ENCODE measurements around the gene ZFYVE19. TPM values are rescaled to one million over a fixed set of nuclear protein-coding genes. Genes with fewer than 3 reads are reported as not detected.
"Not testable (repeated sequence)": the region's sequence is repeated elsewhere in the genome, so short reads cannot be mapped to it uniquely, and the experiment has no call there.

ZFYVE19 gene
- total RNA-seq, 1 experiment from 2014 or later: 39.5 TPM

DNA sequence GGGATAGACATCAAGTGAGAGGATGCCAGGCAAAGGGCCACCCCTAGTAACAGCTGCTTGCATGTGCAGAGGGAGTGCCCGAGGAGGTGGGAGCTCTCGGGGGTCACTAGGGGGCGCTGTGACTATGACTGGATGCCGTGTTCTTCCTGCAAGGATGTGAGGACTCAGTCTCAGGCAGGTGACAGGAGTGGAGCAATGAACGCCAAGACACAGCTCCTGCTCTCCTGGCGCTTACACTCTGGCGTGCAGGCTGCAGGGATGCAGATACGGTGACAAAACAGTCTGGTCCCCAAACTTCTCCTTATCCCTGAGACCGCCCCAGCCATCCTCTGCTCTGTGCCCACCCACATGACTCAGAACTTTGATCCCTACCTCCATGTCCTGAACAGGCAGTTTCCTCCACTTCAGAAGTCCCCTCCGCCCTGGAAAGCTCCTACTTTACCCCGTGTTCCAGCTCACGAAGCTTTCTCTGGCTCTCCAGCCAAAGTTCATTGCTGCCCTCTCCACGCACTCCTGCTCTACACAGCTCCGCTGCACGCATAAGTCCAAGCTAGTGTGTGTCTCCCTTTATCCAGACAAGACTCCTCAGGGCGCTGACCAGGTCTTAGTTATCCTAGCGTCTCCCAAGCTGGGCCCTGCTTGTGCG is 52.4 kb downstream of the ZFYVE19 start:
- TF ChIP-seq TCF7L2 (IDR thresholded peaks at IDR 0.05; ENCODE audit: low read depth, low read length) (no peak), SIN3A (IDR thresholded peaks at IDR 0.05; ENCODE audit: borderline replicate concordance, insufficient read depth, low read depth, low read length) (no peak), POLR2AphosphoS5 (IDR thresholded peaks at IDR 0.05; ENCODE audit: low read depth, low read length) (no peak)
- TF ChIP-seq, protein P1, sequence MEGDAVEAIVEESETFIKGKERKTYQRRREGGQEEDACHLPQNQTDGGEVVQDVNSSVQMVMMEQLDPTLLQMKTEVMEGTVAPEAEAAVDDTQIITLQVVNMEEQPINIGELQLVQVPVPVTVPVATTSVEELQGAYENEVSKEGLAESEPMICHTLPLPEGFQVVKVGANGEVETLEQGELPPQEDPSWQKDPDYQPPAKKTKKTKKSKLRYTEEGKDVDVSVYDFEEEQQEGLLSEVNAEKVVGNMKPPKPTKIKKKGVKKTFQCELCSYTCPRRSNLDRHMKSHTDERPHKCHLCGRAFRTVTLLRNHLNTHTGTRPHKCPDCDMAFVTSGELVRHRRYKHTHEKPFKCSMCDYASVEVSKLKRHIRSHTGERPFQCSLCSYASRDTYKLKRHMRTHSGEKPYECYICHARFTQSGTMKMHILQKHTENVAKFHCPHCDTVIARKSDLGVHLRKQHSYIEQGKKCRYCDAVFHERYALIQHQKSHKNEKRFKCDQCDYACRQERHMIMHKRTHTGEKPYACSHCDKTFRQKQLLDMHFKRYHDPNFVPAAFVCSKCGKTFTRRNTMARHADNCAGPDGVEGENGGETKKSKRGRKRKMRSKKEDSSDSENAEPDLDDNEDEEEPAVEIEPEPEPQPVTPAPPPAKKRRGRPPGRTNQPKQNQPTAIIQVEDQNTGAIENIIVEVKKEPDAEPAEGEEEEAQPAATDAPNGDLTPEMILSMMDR (IDR thresholded peaks at IDR 0.05): peak; percentile 94
- TF ChIP-seq, protein P2, sequence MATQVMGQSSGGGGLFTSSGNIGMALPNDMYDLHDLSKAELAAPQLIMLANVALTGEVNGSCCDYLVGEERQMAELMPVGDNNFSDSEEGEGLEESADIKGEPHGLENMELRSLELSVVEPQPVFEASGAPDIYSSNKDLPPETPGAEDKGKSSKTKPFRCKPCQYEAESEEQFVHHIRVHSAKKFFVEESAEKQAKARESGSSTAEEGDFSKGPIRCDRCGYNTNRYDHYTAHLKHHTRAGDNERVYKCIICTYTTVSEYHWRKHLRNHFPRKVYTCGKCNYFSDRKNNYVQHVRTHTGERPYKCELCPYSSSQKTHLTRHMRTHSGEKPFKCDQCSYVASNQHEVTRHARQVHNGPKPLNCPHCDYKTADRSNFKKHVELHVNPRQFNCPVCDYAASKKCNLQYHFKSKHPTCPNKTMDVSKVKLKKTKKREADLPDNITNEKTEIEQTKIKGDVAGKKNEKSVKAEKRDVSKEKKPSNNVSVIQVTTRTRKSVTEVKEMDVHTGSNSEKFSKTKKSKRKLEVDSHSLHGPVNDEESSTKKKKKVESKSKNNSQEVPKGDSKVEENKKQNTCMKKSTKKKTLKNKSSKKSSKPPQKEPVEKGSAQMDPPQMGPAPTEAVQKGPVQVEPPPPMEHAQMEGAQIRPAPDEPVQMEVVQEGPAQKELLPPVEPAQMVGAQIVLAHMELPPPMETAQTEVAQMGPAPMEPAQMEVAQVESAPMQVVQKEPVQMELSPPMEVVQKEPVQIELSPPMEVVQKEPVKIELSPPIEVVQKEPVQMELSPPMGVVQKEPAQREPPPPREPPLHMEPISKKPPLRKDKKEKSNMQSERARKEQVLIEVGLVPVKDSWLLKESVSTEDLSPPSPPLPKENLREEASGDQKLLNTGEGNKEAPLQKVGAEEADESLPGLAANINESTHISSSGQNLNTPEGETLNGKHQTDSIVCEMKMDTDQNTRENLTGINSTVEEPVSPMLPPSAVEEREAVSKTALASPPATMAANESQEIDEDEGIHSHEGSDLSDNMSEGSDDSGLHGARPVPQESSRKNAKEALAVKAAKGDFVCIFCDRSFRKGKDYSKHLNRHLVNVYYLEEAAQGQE (IDR thresholded peaks at IDR 0.05; ENCODE audit: insufficient read depth in 1 of 2, low read depth in 2 of 2, low read length in 1 of 2): no peak
- ATAC-seq (peak; percentile 90), DNase-seq (ENCODE audit: low read depth, low spot score) (peak; percentile 74)
- Histone ChIP-seq H3K36me3 (ENCODE audit: control insufficient read depth, insufficient read depth, low read length) (no peaks in the 10 kb centered on the region), H3K9me3 (ENCODE audit: control insufficient read depth, insufficient read depth, low read depth, low read length) (no peaks in the 10 kb centered on the region), H3K27me3 (ENCODE audit: control insufficient read depth, insufficient read depth, low read length) (no peaks in the 10 kb centered on the region), H3K4me3 (ENCODE audit: low read depth in 2 of 2, low read length in 2 of 2) (no peak overlapping the region), H3K27ac (ENCODE audit: low read length) (no peak overlapping the region), H3K4me1 (ENCODE audit: control insufficient read depth, insufficient read depth, low read length) (peaks cover 9% of the 10 kb centered on the region; the same call in 1 of the 2 replicates)
- in situ Hi-C loops (cut with HindIII; ENCODE audit: low pct_unique_long_range_greater_than_20kb, low sequenced_read_pairs): no loop called here
- intact Hi-C loops (cut with micrococcal nuclease; ENCODE audit: unreplicated experiment): loop anchor here (2.0 kb wide), 1 partner anchor 33 kb away; no protein-coding TSS in a partner anchor
- no TSS peak for BruUV-seq (replicated peaks)
- ChIA-PET POLR2A (interaction anchor here (0.7 kb wide), 1 partner anchor 12 kb away, joined by 4 read pairs; no protein-coding TSS in a partner anchor), CTCF (interaction anchor here (0.6 to 3.9 kb wide), 9 partner anchors 10 to 295 kb away, joined by 3 to 74 read pairs (median 4); partner anchors contain the start of genes RHOV and VPS18)

DNA sequence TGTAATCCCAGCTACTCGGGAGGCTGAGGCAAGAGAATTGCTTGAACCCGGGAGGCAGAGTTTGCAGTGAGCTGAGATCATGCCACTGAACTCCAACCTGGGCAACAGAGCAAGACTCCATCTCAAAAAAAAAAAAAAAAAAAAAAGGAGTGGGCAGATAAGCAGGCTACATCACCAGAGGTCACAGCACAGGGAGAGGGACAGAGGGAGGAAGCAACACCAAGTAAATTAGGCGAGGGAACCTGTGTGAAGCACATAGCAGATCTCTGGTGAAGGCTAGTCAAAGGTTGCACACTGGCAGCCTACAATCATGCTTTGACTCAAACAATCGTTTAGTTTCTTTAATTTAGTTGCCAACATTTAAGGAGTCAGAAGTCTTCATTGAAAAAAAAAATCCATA is 54.3 kb downstream of the ZFYVE19 start:
- H3K27ac ChIP-seq (ENCODE audit: low read length); intact Hi-C loops (cut with micrococcal nuclease; ENCODE audit: unreplicated experiment); BruUV-seq (replicated peaks); POLR2A ChIA-PET; DNase-seq (ENCODE audit: low read depth, low spot score); H3K4me3 ChIP-seq (ENCODE audit: low read depth in 2 of 2, low read length in 2 of 2); H3K27me3 ChIP-seq (ENCODE audit: control insufficient read depth, insufficient read depth, low read length); ATAC-seq; H3K9me3 ChIP-seq (ENCODE audit: control insufficient read depth, insufficient read depth, low read depth, low read length); in situ Hi-C loops (cut with HindIII; ENCODE audit: low pct_unique_long_range_greater_than_20kb, low sequenced_read_pairs); H3K36me3 ChIP-seq (ENCODE audit: control insufficient read depth, insufficient read depth, low read length): not testable (repeated sequence)
- CTCF ChIA-PET: interaction anchor here (0.7 to 2.4 kb wide), 3 partner anchors 12 to 63 kb away, joined by 3 to 8 read pairs (median 4); no protein-coding TSS in a partner anchor
- peaks cover 13% of the 10 kb centered on the region; the same call in 1 of the 2 replicates for H3K4me1 ChIP-seq (ENCODE audit: control insufficient read depth, insufficient read depth, low read length)

Data from Panc1 (cell line).